ENCODE results near the gene AKAP6. TPM values are rescaled to one million over a fixed set of nuclear protein-coding genes. Genes with fewer than 3 reads are reported as not detected.

AKAP6 gene
- total RNA-seq, 1 donor from 2014 or later = 7.7 TPM

- intact Hi-C loops (cut with DNase I) = no loop called here
- TF ChIP-seq CTCF (IDR thresholded peaks at IDR 0.05) = no peak
- ATAC-seq = no peak
- DNase-seq = no peak
- H3K9me3 ChIP-seq = no peaks in the 10 kb centered on the region
- no peak overlapping the region for H3K27ac ChIP-seq
- H3K36me3 ChIP-seq = no peaks in the 10 kb centered on the region
- H3K4me1 ChIP-seq = no peaks in the 10 kb centered on the region
- no peaks in the 10 kb centered on the region for H3K27me3 ChIP-seq
- no peak overlapping the region for H3K4me3 ChIP-seq
These were observed 195.7 kb downstream of the AKAP6 start for GRCh38 chr14:32524609-32525375.

- no peak overlapping the region for H3K27ac ChIP-seq
- H3K4me3 ChIP-seq = no peak overlapping the region
- TF ChIP-seq CTCF (IDR thresholded peaks at IDR 0.05) = no peak
- no peaks in the 10 kb centered on the region for H3K4me1 ChIP-seq
- no peaks in the 10 kb centered on the region for H3K36me3 ChIP-seq
- DNase-seq (no peak), ATAC-seq (no peak)
- no peaks in the 10 kb centered on the region for H3K9me3 ChIP-seq
- intact Hi-C loops (cut with DNase I) = no loop called here
- H3K27me3 ChIP-seq = no peaks in the 10 kb centered on the region
These were observed 196.5 kb downstream of the AKAP6 start for GRCh38 chr14:32525591-32525990.

GRCh38 chr14:32530800-32531199 lies 201.7 kb downstream of the AKAP6 start:
- Histone ChIP-seq H3K27ac (no peak overlapping the region), H3K36me3 (no peaks in the 10 kb centered on the region), H3K4me1 (no peaks in the 10 kb centered on the region), H3K27me3 (no peaks in the 10 kb centered on the region), H3K4me3 (no peak overlapping the region), H3K9me3 (no peaks in the 10 kb centered on the region)
- no peak for ATAC-seq
- no peak for DNase-seq
- intact Hi-C loops (cut with DNase I) = no loop called here
- TF ChIP-seq CTCF (IDR thresholded peaks at IDR 0.05) = no peak

GRCh38 chr14:32531942-32532515 lies 202.9 kb downstream of the AKAP6 start:
- no peaks in the 10 kb centered on the region for H3K4me1 ChIP-seq
- DNase-seq = no peak
- no peak overlapping the region for H3K27ac ChIP-seq
- no peaks in the 10 kb centered on the region for H3K9me3 ChIP-seq
- ATAC-seq = no peak
- no peak for TF ChIP-seq CTCF (IDR thresholded peaks at IDR 0.05)
- H3K36me3 ChIP-seq = no peaks in the 10 kb centered on the region
- no peaks in the 10 kb centered on the region for H3K27me3 ChIP-seq
- no peak overlapping the region for H3K4me3 ChIP-seq
- intact Hi-C loops (cut with DNase I) = no loop called here

GRCh38 chr14:32534145-32534544 lies 205.0 kb downstream of the AKAP6 start:
- TF ChIP-seq CTCF (IDR thresholded peaks at IDR 0.05) = no peak
- Histone ChIP-seq H3K4me3 (no peak overlapping the region), H3K4me1 (no peaks in the 10 kb centered on the region), H3K27me3 (no peaks in the 10 kb centered on the region), H3K9me3 (no peaks in the 10 kb centered on the region), H3K27ac (no peak overlapping the region), H3K36me3 (no peaks in the 10 kb centered on the region)
- ATAC-seq (no peak), DNase-seq (no peak)
- intact Hi-C loops (cut with DNase I) = no loop called here
